RWPE1 (cell line): ENCODE data around the gene COL7A1.

Source experiments
- CTCF ChIA-PET: fragments of 350-600 bp; sonication (Branson Sonifier 250); formaldehyde crosslinking; extraction: SDS; loops from one replicate; lab custom pipeline; 2021; lab: Yijun Ruan, JAX
- POLR2A ChIA-PET: fragments of 400-600 bp; formaldehyde crosslinking; extraction: SDS; loops from one replicate; lab custom pipeline; 2020; ENCODE audit warnings: antibody characterized with exemption; ENCODE audit not compliant: low non-redundant PET; lab: Yijun Ruan, JAX
- DNase-seq: peaks from one replicate; pipeline ENCODE4 v3.0.0; 2012; ENCODE audit warnings: low spot score
- H3K27ac ChIP-seq: fragments of 450-650 bp; 2 replicates; pipeline ENCODE4 v1.5.1; 2017
- CTCF ChIP-seq: fragments of 450-650 bp; conservative IDR thresholded peaks from 2 replicates; pipeline ENCODE4 v1.5.1; 2017; ENCODE audit warnings: low read depth, mild to moderate bottlenecking

The COL7A1 gene

GRCh38 chr3:48595075-48595525, at the start of gene COL7A1:
Gene COL7A1, minus strand, starts transcription at chr3:48595329. Its CDS starts 170 bp downstream, at chr3:48595159.
- peak within 1 kb of the TSS; percentile 100 for H3K27ac ChIP-seq
- POLR2A ChIA-PET: no interaction called here
- CTCF ChIA-PET: no interaction called here
- DNase-seq: peak; percentile 83
- TF ChIP-seq CTCF: no peak

GRCh38 chr3:48642605-48643004, 47.5 kb upstream of the COL7A1 start:
- TF ChIP-seq CTCF: no peak
- ChIA-PET POLR2A (no interaction called here), CTCF (no interaction called here)

GRCh38 chr3:48641396-48641795, 46.3 kb upstream of the COL7A1 start:
- CTCF ChIA-PET: no interaction called here
- POLR2A ChIA-PET: no interaction called here
- DNase-seq: no peak
- no peak for TF ChIP-seq CTCF
- H3K27ac ChIP-seq: peak overlapping the region; percentile 14; the same call in 1 of the 2 replicates

More at GRCh38 chr3:48642605-48643004, 47.5 kb upstream of the COL7A1 start:
- DNase-seq: no peak
- H3K27ac ChIP-seq: peak overlapping the region; percentile 0

- CTCF ChIA-PET: no interaction called here
- no peak for DNase-seq
- POLR2A ChIA-PET: no interaction called here
- no peak for TF ChIP-seq CTCF
- no peak overlapping the region; the same call in 1 of the 2 replicates for H3K27ac ChIP-seq
These were observed 44.9 kb upstream of the COL7A1 start for GRCh38 chr3:48639944-48640606.

GRCh38 chr3:48637305-48637704, 42.2 kb upstream of the COL7A1 start:
- no peak for DNase-seq
- POLR2A ChIA-PET: no interaction called here
- no peak for TF ChIP-seq CTCF
- CTCF ChIA-PET: no interaction called here
- H3K27ac ChIP-seq: peak overlapping the region; percentile 89

DNA sequence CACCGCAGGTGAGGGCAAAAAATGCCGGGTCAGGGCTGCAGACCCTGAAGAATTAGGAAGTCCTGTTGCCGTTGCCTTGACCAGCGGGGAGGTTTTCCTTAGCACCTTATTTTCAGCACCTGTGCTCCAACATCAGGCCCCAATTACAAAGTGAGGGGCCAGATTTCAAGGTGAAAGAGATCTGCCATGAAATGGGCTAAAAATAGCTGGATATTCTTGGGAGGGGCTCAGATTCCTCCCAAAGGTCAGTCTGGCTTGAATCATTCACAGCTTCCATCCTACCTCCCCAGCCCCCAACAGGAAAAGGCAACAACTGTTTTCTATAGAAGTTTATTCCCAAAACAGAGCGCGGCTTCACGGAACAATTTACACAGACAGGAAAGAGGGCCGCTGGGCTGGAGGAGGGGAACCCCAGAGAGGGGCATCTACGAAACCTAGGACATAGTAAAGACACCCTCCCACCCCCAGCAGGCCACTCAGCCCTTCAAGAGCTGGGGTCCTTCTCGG, 41.1 kb upstream of the COL7A1 start:
- POLR2A ChIA-PET: no interaction called here
- DNase-seq: no peak
- H3K27ac ChIP-seq: peak overlapping the region; percentile 89

More for the DNA sequence above, 41.1 kb upstream of the COL7A1 start:
- CTCF ChIA-PET: interaction anchor here (0.5 to 2.5 kb wide), 3 partner anchors 12 to 809 kb away, joined by 3 to 12 read pairs (median 4); no protein-coding TSS in a partner anchor
- TF ChIP-seq CTCF: no peak
